Rectal smooth muscle tissue (tissue), 1 donor: Measurements from ENCODE around the gene CCDC190.
"Not testable (repeated sequence)": the region's sequence is repeated elsewhere in the genome, so short reads cannot be mapped to it uniquely, and the experiment has no call there.

ENCODE experiments used
- H3K27ac ChIP-seq: one replicate; pipeline ENCODE4 v1.7.0; 2013; ENCODE audit warnings: low read depth, low read length, inconsistent platforms
- H3K27me3 ChIP-seq: one replicate; pipeline ENCODE4 v1.7.0; 2013; ENCODE audit warnings: low read length; ENCODE audit not compliant: control insufficient read depth, insufficient read depth
- H3K36me3 ChIP-seq: one replicate; pipeline ENCODE4 v1.7.0; 2013; ENCODE audit warnings: low read length; ENCODE audit not compliant: control insufficient read depth, insufficient read depth
- H3K4me1 ChIP-seq: one replicate; pipeline ENCODE4 v1.7.0; 2013; ENCODE audit warnings: low read length; ENCODE audit not compliant: control insufficient read depth, insufficient read depth
- H3K4me3 ChIP-seq: one replicate; pipeline ENCODE4 v1.7.0; 2013; ENCODE audit warnings: low read length
- H3K9ac ChIP-seq: one replicate; pipeline ENCODE4 v1.7.0; 2013; ENCODE audit warnings: low read length

CCDC190 gene

DNA sequence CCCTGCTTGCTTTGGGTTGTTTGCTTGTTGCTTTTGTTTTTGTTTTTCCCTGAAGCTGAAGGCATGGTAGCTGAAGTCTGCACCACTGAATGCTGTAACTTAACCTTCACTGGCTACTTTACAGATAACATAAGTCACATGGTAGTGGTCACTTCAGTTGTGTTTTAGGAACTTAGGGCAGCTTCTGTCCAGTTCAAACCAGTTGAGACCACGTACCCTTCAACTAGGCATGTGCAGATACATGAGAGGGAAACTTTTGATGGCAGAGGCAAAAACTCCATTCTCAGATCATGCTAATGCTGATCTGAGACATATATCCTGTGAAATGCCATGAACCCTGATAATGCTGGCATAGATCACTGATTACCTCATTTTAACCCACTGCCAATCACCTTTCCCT lies 42.3 kb downstream of the CCDC190 start:
- H3K27ac ChIP-seq, H3K4me3 ChIP-seq, H3K9ac ChIP-seq, H3K36me3 ChIP-seq, H3K4me1 ChIP-seq, H3K27me3 ChIP-seq: not testable (repeated sequence)

DNA sequence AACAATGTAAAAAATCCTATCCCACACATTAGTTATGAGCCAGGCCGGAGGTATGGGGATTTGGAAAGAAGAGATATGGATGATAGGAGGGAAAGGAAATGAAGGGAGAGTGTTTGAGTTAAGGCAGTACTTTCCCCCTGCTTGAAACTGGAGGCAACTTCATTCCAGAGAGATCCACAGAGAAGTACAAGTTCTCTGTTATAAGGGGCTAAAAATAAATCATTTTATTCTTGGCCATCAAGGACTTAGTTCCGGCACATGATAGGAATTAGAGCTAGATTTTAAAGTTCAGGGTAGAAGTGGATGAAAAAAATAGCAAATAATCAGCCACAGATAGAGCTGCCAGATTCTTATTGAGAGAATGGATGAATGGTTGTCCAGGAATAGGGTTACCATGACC lies 42.8 kb downstream of the CCDC190 start:
- not testable (repeated sequence) for H3K27me3 ChIP-seq, H3K4me1 ChIP-seq, H3K36me3 ChIP-seq, H3K9ac ChIP-seq, H3K4me3 ChIP-seq, H3K27ac ChIP-seq

DNA sequence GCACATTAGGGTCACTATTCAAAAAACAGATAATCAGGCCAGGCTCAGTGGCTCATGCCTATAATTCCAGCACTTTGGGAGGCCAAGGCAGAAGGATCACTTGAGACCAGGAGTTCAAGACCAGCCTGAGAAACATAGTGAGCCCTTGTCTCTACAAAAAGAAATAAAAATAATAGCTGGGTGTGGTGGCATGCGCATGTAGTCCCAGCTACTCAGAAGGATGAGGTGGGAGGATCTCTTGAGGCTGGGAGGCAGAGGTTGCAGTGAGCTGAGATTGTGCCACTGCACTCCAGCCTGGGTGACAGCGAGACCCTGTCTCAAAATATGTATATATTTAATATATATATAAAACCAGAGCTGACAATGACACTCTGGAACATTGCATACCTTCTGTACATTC lies 48.6 kb downstream of the CCDC190 start:
- not testable (repeated sequence) for H3K36me3 ChIP-seq, H3K4me1 ChIP-seq, H3K27ac ChIP-seq, H3K4me3 ChIP-seq, H3K27me3 ChIP-seq, H3K9ac ChIP-seq

DNA sequence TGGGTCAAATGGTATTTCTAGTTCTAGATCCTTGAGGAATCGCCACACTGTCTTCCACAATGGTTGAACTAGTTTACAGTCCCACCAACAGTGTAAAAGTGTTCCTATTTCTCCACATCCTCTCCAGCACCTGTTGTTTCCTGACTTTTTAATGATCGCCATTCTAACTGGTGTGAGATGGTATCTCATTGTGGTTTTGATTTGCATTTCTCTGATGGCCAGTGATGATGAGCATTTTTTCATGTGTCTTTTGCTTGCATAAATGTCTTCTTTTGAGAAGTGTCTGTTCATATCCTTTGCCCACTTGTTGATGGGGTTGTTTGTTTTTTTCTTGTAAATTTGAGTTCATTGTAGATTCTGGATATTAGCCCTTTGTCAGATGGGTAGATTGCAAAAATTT lies 53.5 kb downstream of the CCDC190 start:
- not testable (repeated sequence) for H3K4me1 ChIP-seq, H3K9ac ChIP-seq, H3K36me3 ChIP-seq, H3K4me3 ChIP-seq, H3K27me3 ChIP-seq, H3K27ac ChIP-seq
